ENCODE results near the gene VSTM2L. TPM values are rescaled to one million over a fixed set of nuclear protein-coding genes. Genes with fewer than 3 reads are reported as not detected.

The VSTM2L gene
- total RNA-seq, 2 donors from 2014 or later = 31.3 to 69.5 TPM

DNA sequence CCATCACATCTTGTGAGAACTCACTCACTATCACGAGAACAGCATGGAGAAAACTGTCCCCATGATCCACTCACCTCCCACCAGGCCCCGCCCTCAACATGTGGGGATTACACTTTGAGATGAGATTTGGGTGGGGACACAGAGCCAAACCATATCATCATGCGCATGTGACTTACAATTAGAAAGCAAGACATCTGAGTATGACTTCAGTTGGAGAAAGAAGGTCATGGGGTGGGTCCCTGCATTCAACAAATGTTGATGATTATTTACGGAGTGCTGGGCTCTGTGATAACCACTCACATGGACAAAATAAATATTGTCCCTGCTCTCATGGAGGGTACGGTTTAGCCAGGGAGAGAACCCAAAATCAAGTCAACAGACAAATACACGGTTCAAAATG, 37.9 kb downstream of the VSTM2L start:
- no peaks in the 10 kb centered on the region for H3K4me1 ChIP-seq (replicated peaks)
- 75% methylated on average over 6 of the region's 6 CpGs for WGBS
- H3K36me3 ChIP-seq = no peaks in the 10 kb centered on the region
- DNase-seq (ENCODE audit: low spot score) = no peak
- H3K27me3 ChIP-seq (replicated peaks; ENCODE audit: insufficient read depth) = no peaks in the 10 kb centered on the region
- no peak overlapping the region for H3K27ac ChIP-seq
- intact Hi-C loops (cut with DNase I) = no loop called here
- no peaks in the 10 kb centered on the region for H3K9me3 ChIP-seq
- TF ChIP-seq POLR2A (IDR thresholded peaks at IDR 0.05) (no peak), POLR2AphosphoS5 (IDR thresholded peaks at IDR 0.05) (no peak)
- TF ChIP-seq, protein P1, sequence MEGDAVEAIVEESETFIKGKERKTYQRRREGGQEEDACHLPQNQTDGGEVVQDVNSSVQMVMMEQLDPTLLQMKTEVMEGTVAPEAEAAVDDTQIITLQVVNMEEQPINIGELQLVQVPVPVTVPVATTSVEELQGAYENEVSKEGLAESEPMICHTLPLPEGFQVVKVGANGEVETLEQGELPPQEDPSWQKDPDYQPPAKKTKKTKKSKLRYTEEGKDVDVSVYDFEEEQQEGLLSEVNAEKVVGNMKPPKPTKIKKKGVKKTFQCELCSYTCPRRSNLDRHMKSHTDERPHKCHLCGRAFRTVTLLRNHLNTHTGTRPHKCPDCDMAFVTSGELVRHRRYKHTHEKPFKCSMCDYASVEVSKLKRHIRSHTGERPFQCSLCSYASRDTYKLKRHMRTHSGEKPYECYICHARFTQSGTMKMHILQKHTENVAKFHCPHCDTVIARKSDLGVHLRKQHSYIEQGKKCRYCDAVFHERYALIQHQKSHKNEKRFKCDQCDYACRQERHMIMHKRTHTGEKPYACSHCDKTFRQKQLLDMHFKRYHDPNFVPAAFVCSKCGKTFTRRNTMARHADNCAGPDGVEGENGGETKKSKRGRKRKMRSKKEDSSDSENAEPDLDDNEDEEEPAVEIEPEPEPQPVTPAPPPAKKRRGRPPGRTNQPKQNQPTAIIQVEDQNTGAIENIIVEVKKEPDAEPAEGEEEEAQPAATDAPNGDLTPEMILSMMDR (IDR thresholded peaks at IDR 0.05) = no peak
- no peak overlapping the region for H3K4me3 ChIP-seq

DNA sequence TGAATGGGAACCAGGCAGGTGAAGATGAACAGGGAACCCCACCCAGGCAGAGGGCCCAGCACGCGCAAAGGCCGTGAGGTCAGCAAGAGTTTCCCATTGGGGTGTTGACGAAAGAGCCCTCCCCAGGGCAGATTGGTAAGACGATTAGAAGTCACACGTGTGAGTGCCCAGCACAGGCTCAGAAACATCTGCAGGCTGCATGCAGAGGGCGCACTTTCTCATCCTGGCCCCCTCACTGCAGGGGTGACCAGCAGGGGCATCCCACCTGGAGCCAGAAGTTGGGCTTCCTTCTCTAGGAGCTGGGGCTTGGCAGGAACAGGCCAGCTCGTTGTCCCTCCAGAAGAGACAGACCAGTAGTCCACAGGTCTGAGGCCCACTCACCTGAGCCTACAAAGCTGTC, 38.4 kb downstream of the VSTM2L start:
- intact Hi-C loops (cut with DNase I) = no loop called here
- Histone ChIP-seq H3K36me3 (no peaks in the 10 kb centered on the region), H3K27me3 (replicated peaks; ENCODE audit: insufficient read depth) (no peaks in the 10 kb centered on the region), H3K4me3 (no peak overlapping the region), H3K27ac (no peak overlapping the region), H3K9me3 (no peaks in the 10 kb centered on the region), H3K4me1 (replicated peaks) (no peaks in the 10 kb centered on the region)
- TF ChIP-seq POLR2A (IDR thresholded peaks at IDR 0.05) (no peak), POLR2AphosphoS5 (IDR thresholded peaks at IDR 0.05) (no peak)
- TF ChIP-seq, protein P1 (IDR thresholded peaks at IDR 0.05) = no peak
- WGBS = 74% methylated on average over 8 of the region's 8 CpGs
- DNase-seq (ENCODE audit: low spot score) = no peak

GRCh38 chr20:37941992-37942391, 39.1 kb downstream of the VSTM2L start:
- TF ChIP-seq POLR2A (IDR thresholded peaks at IDR 0.05) (no peak), POLR2AphosphoS5 (IDR thresholded peaks at IDR 0.05) (no peak)
- TF ChIP-seq, protein P1 (IDR thresholded peaks at IDR 0.05) = no peak
- WGBS = 86% methylated on average over 6 of the region's 6 CpGs
- no peaks in the 10 kb centered on the region for H3K9me3 ChIP-seq
- no peak overlapping the region for H3K27ac ChIP-seq
- no peaks in the 10 kb centered on the region for H3K27me3 ChIP-seq (replicated peaks; ENCODE audit: insufficient read depth)
- no peaks in the 10 kb centered on the region for H3K36me3 ChIP-seq
- no peaks in the 10 kb centered on the region for H3K4me1 ChIP-seq (replicated peaks)
- H3K4me3 ChIP-seq = no peak overlapping the region
- DNase-seq (ENCODE audit: low spot score) = no peak
- intact Hi-C loops (cut with DNase I) = no loop called here

- H3K27me3 ChIP-seq (replicated peaks; ENCODE audit: insufficient read depth) = no peaks in the 10 kb centered on the region
- H3K4me1 ChIP-seq (replicated peaks) = no peaks in the 10 kb centered on the region
- intact Hi-C loops (cut with DNase I) = no loop called here
- no peaks in the 10 kb centered on the region for H3K36me3 ChIP-seq
- TF ChIP-seq POLR2A (IDR thresholded peaks at IDR 0.05) (no peak), POLR2AphosphoS5 (IDR thresholded peaks at IDR 0.05) (no peak)
- TF ChIP-seq, protein P1 (IDR thresholded peaks at IDR 0.05) = no peak
- H3K4me3 ChIP-seq = no peak overlapping the region
- WGBS = 72% methylated on average over 12 of the region's 12 CpGs
- no peak overlapping the region for H3K27ac ChIP-seq
- H3K9me3 ChIP-seq = no peaks in the 10 kb centered on the region
- no peak for DNase-seq (ENCODE audit: low spot score)
Measured at GRCh38 chr20:37943033-37943432, 40.1 kb downstream of the VSTM2L start.

DNA sequence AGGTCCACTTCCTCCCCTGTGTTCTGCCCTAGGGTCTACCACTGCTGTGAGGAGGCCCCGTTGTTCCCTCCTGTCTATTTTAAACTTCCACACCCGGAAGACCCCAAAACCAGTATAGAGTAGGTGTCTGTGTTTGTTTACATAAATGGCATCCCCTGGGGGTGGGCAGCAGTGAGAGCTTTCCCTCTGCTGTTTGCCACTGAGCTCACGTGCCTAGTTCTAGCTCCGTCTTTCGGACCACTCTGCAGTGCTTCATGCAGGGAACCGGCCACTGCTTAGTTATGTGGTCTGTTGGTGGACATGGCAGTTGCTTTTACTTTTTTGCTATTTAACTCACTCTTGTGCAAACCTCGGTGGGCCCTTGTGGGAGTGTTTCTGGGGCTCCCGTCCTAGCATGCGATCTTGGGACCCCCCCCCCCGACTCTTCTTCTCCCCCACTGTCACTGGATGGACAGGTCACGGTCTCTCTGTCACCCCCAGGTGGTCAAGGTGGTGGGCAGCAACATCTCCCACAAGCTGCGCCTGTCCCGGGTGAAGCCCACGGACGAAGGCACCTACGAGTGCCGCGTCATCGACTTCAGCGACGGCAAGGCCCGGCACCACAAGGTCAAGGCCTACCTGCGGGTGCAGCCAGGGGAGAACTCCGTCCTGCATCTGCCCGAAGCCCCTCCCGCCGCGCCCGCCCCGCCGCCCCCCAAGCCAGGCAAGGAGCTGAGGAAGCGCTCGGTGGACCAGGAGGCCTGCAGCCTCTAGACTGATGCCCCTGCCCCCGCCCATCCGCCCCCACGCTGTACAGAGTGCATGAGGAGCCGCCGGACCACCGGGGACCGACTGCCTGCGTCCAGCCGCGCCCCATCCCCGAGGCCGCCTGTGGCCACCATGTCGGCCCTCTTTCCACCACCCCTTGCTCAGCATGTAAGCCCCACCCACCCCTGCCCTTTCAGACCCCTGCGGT, 40.9 kb downstream of the VSTM2L start:
- no peak for DNase-seq (ENCODE audit: low spot score)
- TF ChIP-seq, protein P1 (IDR thresholded peaks at IDR 0.05) = no peak
- TF ChIP-seq POLR2A (IDR thresholded peaks at IDR 0.05) = no peak
- no peak for TF ChIP-seq POLR2AphosphoS5 (IDR thresholded peaks at IDR 0.05)
- Histone ChIP-seq H3K27ac (no peak overlapping the region), H3K9me3 (no peaks in the 10 kb centered on the region), H3K36me3 (no peaks in the 10 kb centered on the region), H3K27me3 (replicated peaks; ENCODE audit: insufficient read depth) (no peaks in the 10 kb centered on the region), H3K4me3 (no peak overlapping the region), H3K4me1 (replicated peaks) (no peaks in the 10 kb centered on the region)
- intact Hi-C loops (cut with DNase I) = no loop called here
- 91% methylated on average over 47 of the region's 47 CpGs for WGBS
